Measurements from ENCODE around the gene VTI1B.

DNA sequence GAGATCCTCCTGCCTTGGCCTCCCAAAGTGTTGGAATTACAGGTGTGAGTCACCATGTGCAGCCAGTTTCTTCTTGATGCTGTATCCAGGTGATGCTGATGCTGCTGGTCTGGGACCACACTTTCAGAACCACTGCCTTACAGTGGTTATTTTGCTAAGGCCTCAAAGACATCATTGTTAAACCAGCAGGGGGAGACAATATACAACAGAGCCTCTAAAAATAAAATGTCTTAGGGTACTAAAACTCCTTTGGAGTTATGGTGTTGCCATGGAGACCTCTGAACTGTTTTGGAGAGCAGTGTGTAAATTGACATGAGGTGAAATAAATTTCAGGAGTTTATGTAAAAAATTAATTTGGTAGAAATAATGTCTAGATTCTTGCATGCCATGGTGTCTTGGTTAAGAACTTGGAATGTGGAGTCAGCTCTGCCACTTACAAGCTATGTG lies 55.8 kb downstream of the VTI1B start:
- TF ChIP-seq, protein P1, sequence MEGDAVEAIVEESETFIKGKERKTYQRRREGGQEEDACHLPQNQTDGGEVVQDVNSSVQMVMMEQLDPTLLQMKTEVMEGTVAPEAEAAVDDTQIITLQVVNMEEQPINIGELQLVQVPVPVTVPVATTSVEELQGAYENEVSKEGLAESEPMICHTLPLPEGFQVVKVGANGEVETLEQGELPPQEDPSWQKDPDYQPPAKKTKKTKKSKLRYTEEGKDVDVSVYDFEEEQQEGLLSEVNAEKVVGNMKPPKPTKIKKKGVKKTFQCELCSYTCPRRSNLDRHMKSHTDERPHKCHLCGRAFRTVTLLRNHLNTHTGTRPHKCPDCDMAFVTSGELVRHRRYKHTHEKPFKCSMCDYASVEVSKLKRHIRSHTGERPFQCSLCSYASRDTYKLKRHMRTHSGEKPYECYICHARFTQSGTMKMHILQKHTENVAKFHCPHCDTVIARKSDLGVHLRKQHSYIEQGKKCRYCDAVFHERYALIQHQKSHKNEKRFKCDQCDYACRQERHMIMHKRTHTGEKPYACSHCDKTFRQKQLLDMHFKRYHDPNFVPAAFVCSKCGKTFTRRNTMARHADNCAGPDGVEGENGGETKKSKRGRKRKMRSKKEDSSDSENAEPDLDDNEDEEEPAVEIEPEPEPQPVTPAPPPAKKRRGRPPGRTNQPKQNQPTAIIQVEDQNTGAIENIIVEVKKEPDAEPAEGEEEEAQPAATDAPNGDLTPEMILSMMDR (conservative IDR thresholded peaks at IDR 0.05; ENCODE audit: low read depth, low read length), result peak; percentile 86
- TF ChIP-seq RAD21 (IDR thresholded peaks at IDR 0.05; ENCODE audit: low read length) (peak; percentile 79), POLR2A (IDR thresholded peaks at IDR 0.05; ENCODE audit: low read depth, low read length) (no peak), MAZ (IDR thresholded peaks at IDR 0.05; ENCODE audit: borderline replicate concordance, low read depth, low read length) (no peak), MXI1 (IDR thresholded peaks at IDR 0.05; ENCODE audit: borderline replicate concordance, low read depth, low read length) (no peak), RCOR1 (IDR thresholded peaks at IDR 0.05; ENCODE audit: insufficient replicate concordance, low read length) (no peak)

Data from IMR-90 (cell line).